Liver (tissue), 9 donors: ENCODE measurements around the gene CARS2. TPM values are rescaled to one million over a fixed set of nuclear protein-coding genes. Genes with fewer than 3 reads are reported as not detected.

ENCODE experiments used
- DNase-seq: peaks from one replicate; pipeline ENCODE4 v3.0.0-alpha.2; 2017; ENCODE audit warnings: low spot score
- H3K27ac ChIP-seq, 2 donors: one replicate each; pipeline ENCODE4 v1.7.0; 2013; ENCODE audit warnings: inconsistent platforms in 2 of 2, low read length in 2 of 2, control low read depth in 1 of 2, low read depth in 1 of 2, mild to moderate bottlenecking in 1 of 2
- H3K27me3 ChIP-seq, 4 donors: one replicate each; pipeline versions ENCODE4 v1.6.1 to v1.7.0; 2013; ENCODE audit warnings: low read length in 3 of 4, inconsistent platforms in 1 of 4, mild to moderate bottlenecking in 1 of 4, moderate library complexity in 1 of 4; ENCODE audit not compliant: control insufficient read depth in 4 of 4, insufficient read depth in 4 of 4
- H3K36me3 ChIP-seq, 4 donors: one replicate each; pipeline versions ENCODE4 v1.6.1 to v1.7.0; 2013; ENCODE audit warnings: low read length in 3 of 4, mild to moderate bottlenecking in 3 of 4, low read depth in 1 of 4, moderate library complexity in 1 of 4; ENCODE audit not compliant: control insufficient read depth in 4 of 4, insufficient read depth in 3 of 4
- H3K4me1 ChIP-seq, 4 donors: one replicate each; pipeline versions ENCODE4 v1.6.1 to v1.7.0; 2013; ENCODE audit warnings: low read length in 3 of 4, mild to moderate bottlenecking in 3 of 4, moderate library complexity in 1 of 4; ENCODE audit not compliant: control insufficient read depth in 4 of 4, insufficient read depth in 4 of 4
- H3K4me3 ChIP-seq, 3 donors: one replicate each; pipeline versions ENCODE4 v1.6.1 to v1.7.0; 2013; ENCODE audit warnings: low read length in 3 of 3, control low read depth in 1 of 3, low read depth in 1 of 3, mild to moderate bottlenecking in 1 of 3
- H3K9ac ChIP-seq, 2 donors: one replicate each; pipeline ENCODE4 v1.7.0; 2013; ENCODE audit warnings: low read length in 2 of 2, mild to moderate bottlenecking in 2 of 2, moderate library complexity in 2 of 2, control low read depth in 1 of 2, low read depth in 1 of 2
- H3K9me3 ChIP-seq, 4 donors: one replicate each; pipeline versions ENCODE4 v1.6.1 to v1.7.0; 2013; ENCODE audit warnings: low read length in 3 of 4; ENCODE audit not compliant: control insufficient read depth in 4 of 4
- CTCF ChIP-seq: fragments of 150-350 bp; IDR thresholded peaks from 2 replicates; pipeline ENCODE4 v1.5.1; 2017; ENCODE audit warnings: improper control_type of control experiment, low read depth, low read length; ENCODE audit not compliant: missing input control
- EGR1 ChIP-seq, 2 donors: IDR thresholded peaks; 2 replicates each; pipeline ENCODE4 v1.6.1; 2016 to 2018; ENCODE audit warnings: antibody characterized with exemption in 2 of 2, low read depth in 2 of 2
- FOXA1 ChIP-seq: IDR thresholded peaks from 2 replicates; pipeline ENCODE4 v1.6.1; 2016; ENCODE audit warnings: antibody characterized with exemption
- FOXA2 ChIP-seq: IDR thresholded peaks from 2 replicates; pipeline ENCODE4 v1.6.1; 2016; ENCODE audit warnings: antibody characterized with exemption
- GABPA ChIP-seq, 2 donors: IDR thresholded peaks in 1 of 2; conservative IDR thresholded peaks in 1 of 2; 2 replicates each; pipeline ENCODE4 v1.6.1; 2016; ENCODE audit warnings: antibody characterized with exemption in 2 of 2, mild to moderate bottlenecking in 1 of 2, moderate library complexity in 1 of 2
- HNF4A ChIP-seq, 2 donors: conservative IDR thresholded peaks; 2 replicates each; pipeline ENCODE4 v1.6.1; 2016; ENCODE audit warnings: antibody characterized with exemption in 2 of 2, mild to moderate bottlenecking in 2 of 2
- HNF4G ChIP-seq: IDR thresholded peaks from 2 replicates; pipeline ENCODE4 v1.6.1; 2016; ENCODE audit warnings: antibody characterized with exemption
- JUND ChIP-seq, 2 donors: IDR thresholded peaks; 2 replicates each; pipeline ENCODE4 v1.6.1; 2016; ENCODE audit warnings: antibody characterized with exemption in 2 of 2
- NR2F2 ChIP-seq: IDR thresholded peaks from 2 replicates; pipeline ENCODE4 v1.6.1; 2016; ENCODE audit warnings: antibody characterized with exemption
- RAD21 ChIP-seq, 2 donors: IDR thresholded peaks; 2 replicates each; pipeline ENCODE4 v1.6.1; 2016; ENCODE audit warnings: antibody characterized with exemption in 2 of 2, mild to moderate bottlenecking in 2 of 2
- REST ChIP-seq: IDR thresholded peaks from 2 replicates; pipeline ENCODE4 v1.6.1; 2016; ENCODE audit warnings: antibody characterized with exemption, mild to moderate bottlenecking
- RXRA ChIP-seq, 2 donors: IDR thresholded peaks; 2 replicates each; pipeline ENCODE4 v1.6.1; 2017 to 2018; ENCODE audit warnings: antibody characterized with exemption in 2 of 2, mild to moderate bottlenecking in 1 of 2
- SP1 ChIP-seq: IDR thresholded peaks from 2 replicates; pipeline ENCODE4 v1.6.1; 2018; ENCODE audit warnings: antibody characterized with exemption, mild to moderate bottlenecking
- TAF1 ChIP-seq: conservative IDR thresholded peaks from 2 replicates; pipeline ENCODE4 v1.6.1; 2016; ENCODE audit warnings: antibody characterized with exemption, mild to moderate bottlenecking
- YY1 ChIP-seq: IDR thresholded peaks from 2 replicates; pipeline ENCODE4 v1.6.1; 2016; ENCODE audit warnings: antibody characterized with exemption, mild to moderate bottlenecking
- ZBTB33 ChIP-seq: IDR thresholded peaks from 2 replicates; pipeline ENCODE4 v1.6.1; 2016; ENCODE audit warnings: antibody characterized with exemption
- WGBS: extraction: QIAGEN DNeasy Blood & Tissue Kit; methylation state at CpG from one replicate; pipeline ENCODE4 v1.1.7; 2013; 5-methylcytosine and 5-hydroxymethylcytosine counted together
- polyA plus RNA-seq, 2 donors: library from polyadenylated mRNA; stranded (reverse) in 1 of 2; unstranded in 1 of 2; fragments of 200-250 nt in 1 of 2; fragments of >200 nt in 1 of 2; fragmentation: Nextera tagmentation in 1 of 2; extraction: Ambion mirVana in 1 of 2; gene quantifications; one replicate each; pipeline versions ENCODE4 v1.2.1 to v1.2.3, GENCODE V29; 2013 to 2015
- total RNA-seq, 2 donors: library from RNA; depleted of rRNA; stranded (reverse); fragments of >200 nt; gene quantifications; one replicate each; pipeline ENCODE4 v1.2.3, GENCODE V29; 2014
- TF ChIP-seq, protein P1 (sequence below): IDR thresholded peaks from 2 replicates; pipeline ENCODE4 v1.6.1; 2016; ENCODE audit warnings: antibody characterized with exemption
- TF ChIP-seq, protein P2 (sequence below): IDR thresholded peaks from 2 replicates; pipeline ENCODE4 v1.6.1; 2016; ENCODE audit warnings: antibody characterized with exemption
- donor health status: healthy.
- donor health status: healthy.
- donor health status: healthy.
- donor health status: healthy.
- donor health status: healthy.

CARS2 gene
- total and polyA plus RNA-seq, 4 donors = 28.6 to 44.0 (median 31.4) TPM

GRCh38 chr13:110635405-110636002, 70.4 kb downstream of the CARS2 start:
- Histone ChIP-seq H3K9ac (no peak overlapping the region), H3K4me3 (no peak overlapping the region), H3K36me3 (peaks cover 17 to 61% (median 44%) of the 10 kb centered on the region in 4 donors), H3K9me3 (no peaks in the 10 kb centered on the region), H3K4me1 (peaks cover 4 to 29% (median 14%) of the 10 kb centered on the region in 4 donors), H3K27ac (no peak overlapping the region), H3K27me3 (no peaks in the 10 kb centered on the region)
- 80% methylated on average over 19 of the region's 19 CpGs for WGBS
- TF ChIP-seq SP1 (no peak), RAD21 (IDR thresholded peaks at IDR 0.05) (no peak), YY1 (no peak), EGR1 (IDR thresholded peaks at IDR 0.05; ENCODE audit: low read depth in 2 of 2) (no peak), FOXA2 (no peak), RXRA (IDR thresholded peaks at IDR 0.05) (no peak), CTCF (no peak), GABPA (IDR thresholded peaks at IDR 0.05 in 1 of 2, conservative IDR thresholded peaks at IDR 0.05 in 1 of 2) (no peak), TAF1 (no peak), ZBTB33 (no peak), FOXA1 (no peak), NR2F2 (no peak), HNF4G (no peak), JUND (IDR thresholded peaks at IDR 0.05) (no peak)
- TF ChIP-seq, protein P1, sequence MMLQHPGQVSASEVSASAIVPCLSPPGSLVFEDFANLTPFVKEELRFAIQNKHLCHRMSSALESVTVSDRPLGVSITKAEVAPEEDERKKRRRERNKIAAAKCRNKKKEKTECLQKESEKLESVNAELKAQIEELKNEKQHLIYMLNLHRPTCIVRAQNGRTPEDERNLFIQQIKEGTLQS = no peak
- no peak for DNase-seq

DNA sequence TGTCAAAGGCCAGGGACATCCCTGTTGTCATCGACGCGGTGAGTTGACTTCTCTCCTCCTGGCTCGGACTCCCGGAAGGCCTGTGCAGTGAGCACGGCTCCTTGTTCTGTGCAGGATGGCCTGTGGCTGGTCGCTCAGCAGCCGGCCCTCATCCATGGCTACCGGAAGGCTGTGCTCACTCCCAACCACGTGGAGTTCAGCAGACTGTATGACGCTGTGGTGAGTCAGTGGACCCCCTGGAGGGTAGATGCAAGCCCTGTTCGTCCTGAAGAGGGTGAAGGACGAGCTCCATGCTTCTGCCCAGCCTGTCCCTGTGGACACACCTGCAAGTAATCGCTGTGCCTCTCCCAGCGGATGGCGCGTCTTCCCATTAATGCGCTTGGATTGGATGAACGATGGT, 71.4 kb downstream of the CARS2 start:
- H3K27ac ChIP-seq = no peak overlapping the region
- H3K27me3 ChIP-seq = no peaks in the 10 kb centered on the region
- peaks cover 0 to 24% (median 11%) of the 10 kb centered on the region in 4 donors for H3K4me1 ChIP-seq
- H3K4me3 ChIP-seq = no peak overlapping the region
- H3K36me3 ChIP-seq = peaks cover 16 to 59% (median 42%) of the 10 kb centered on the region in 4 donors
- H3K9me3 ChIP-seq = no peaks in the 10 kb centered on the region
- DNase-seq = no peak
- TF ChIP-seq REST = no peak
- no peak for TF ChIP-seq GABPA (IDR thresholded peaks at IDR 0.05 in 1 of 2, conservative IDR thresholded peaks at IDR 0.05 in 1 of 2)
- TF ChIP-seq CTCF = no peak
- TF ChIP-seq JUND (IDR thresholded peaks at IDR 0.05) = no peak
- TF ChIP-seq FOXA1 = no peak
- TF ChIP-seq, protein P2, sequence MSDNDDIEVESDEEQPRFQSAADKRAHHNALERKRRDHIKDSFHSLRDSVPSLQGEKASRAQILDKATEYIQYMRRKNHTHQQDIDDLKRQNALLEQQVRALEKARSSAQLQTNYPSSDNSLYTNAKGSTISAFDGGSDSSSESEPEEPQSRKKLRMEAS = no peak
- no peak for TF ChIP-seq SP1
- TF ChIP-seq, protein P1 = no peak
- no peak for TF ChIP-seq NR2F2
- no peak for TF ChIP-seq FOXA2
- TF ChIP-seq HNF4A (conservative IDR thresholded peaks at IDR 0.05) = no peak
- no peak for TF ChIP-seq ZBTB33
- TF ChIP-seq TAF1 = no peak
- H3K9ac ChIP-seq = no peak overlapping the region
- WGBS = 87% methylated on average over 19 of the region's 19 CpGs
